H1 (cell line): ENCODE data around the gene ABCB11. TPM values are rescaled to one million over a fixed set of nuclear protein-coding genes. Genes with fewer than 3 reads are reported as not detected.

Experiments used
- CTCF ChIA-PET: fragments of 300-600 bp; sonication (Branson Sonifier 250); formaldehyde crosslinking; loops from one replicate; lab custom pipeline; 2021; ENCODE audit not compliant: partially characterized antibody; lab: Charles Lee
- POLR2A ChIA-PET: fragments of 300-600 bp; sonication (Branson Sonifier 250); formaldehyde crosslinking; loops from one replicate; lab custom pipeline; 2021; ENCODE audit warnings: inconsistent platforms; ENCODE audit not compliant: partially characterized antibody; lab: Charles Lee
- DNase-seq, 2 experiments: peaks; one replicate each; pipeline versions ENCODE4 v3.0.0 to v3.0.0-alpha.2; 2010 to 2022; ENCODE audit warnings: low spot score in 2 of 2, low read depth in 1 of 2, mixed read lengths in 1 of 2
- FAIRE-seq: peaks from 2 replicates; lab custom pipeline; 2011; peaks lifted over from hg19 to GRCh38; lab: Jason Lieb, UNC
- H2AFZ ChIP-seq: 2 replicates; pipeline ENCODE4 v1.8.1; 2012; ENCODE audit warnings: low read length, inconsistent platforms
- H2AK5ac ChIP-seq: 2 replicates; pipeline ENCODE4 v1.6.1; 2013; ENCODE audit warnings: low read depth, low read length
- H2BK120ac ChIP-seq: replicated peaks from 2 replicates; pipeline ENCODE3; 2013; ENCODE audit warnings: low read depth, low read length, inconsistent platforms
- H2BK12ac ChIP-seq: 2 replicates; pipeline ENCODE4 v1.6.1; 2013; ENCODE audit warnings: low read depth, low read length
- H2BK15ac ChIP-seq: 2 replicates; pipeline ENCODE4 v1.6.1; 2013; ENCODE audit warnings: low read length
- H2BK20ac ChIP-seq: 2 replicates; pipeline ENCODE4 v1.6.1; 2013; ENCODE audit warnings: low read length
- H2BK5ac ChIP-seq: 2 replicates; pipeline ENCODE4 v1.6.1; 2013; ENCODE audit warnings: low read depth, low read length
- H3K14ac ChIP-seq: 2 replicates; pipeline ENCODE4 v1.6.1; 2013; ENCODE audit warnings: inconsistent platforms; ENCODE audit not compliant: insufficient read length
- H3K18ac ChIP-seq: 2 replicates; pipeline ENCODE4 v1.6.1; 2013; ENCODE audit warnings: low read length; ENCODE audit errors: extremely low read depth
- H3K23ac ChIP-seq: 2 replicates; pipeline ENCODE4 v1.6.1; 2013; ENCODE audit warnings: inconsistent platforms; ENCODE audit not compliant: insufficient read length
- H3K23me2 ChIP-seq: 2 replicates; pipeline ENCODE4 v1.6.1; 2013; ENCODE audit warnings: low read depth, low read length
- H3K27ac ChIP-seq: 2 replicates; pipeline ENCODE4 v1.6.1; 2011; ENCODE audit warnings: low read depth, low read length, inconsistent platforms
- H3K27me3 ChIP-seq, 4 experiments: replicated peaks in 1 of 4; 1 replicate in 1 of 4; 2 replicates in 3 of 4; pipeline versions ENCODE4 v1.6.1 to v1.8.1; 2011 to 2013; ENCODE audit warnings: low read length in 3 of 4, mild to moderate bottlenecking in 3 of 4, inconsistent platforms in 2 of 4, mixed read lengths in 2 of 4, moderate library complexity in 1 of 4; ENCODE audit not compliant: control insufficient read depth in 3 of 4, insufficient read depth in 3 of 4; ENCODE audit errors: extremely low read depth in 1 of 4
- H3K36me3 ChIP-seq, 4 experiments: 2 replicates each; pipeline versions ENCODE4 v1.6.1 to v1.8.1; 2011 to 2013; ENCODE audit warnings: mild to moderate bottlenecking in 4 of 4, low read length in 3 of 4, moderate library complexity in 2 of 4, control low read depth in 1 of 4, inconsistent platforms in 1 of 4; ENCODE audit not compliant: insufficient read depth in 4 of 4, control insufficient read depth in 2 of 4
- H3K4ac ChIP-seq: replicated peaks from 2 replicates; pipeline ENCODE3; 2013; ENCODE audit warnings: low read length, low read depth, mixed read lengths, inconsistent platforms; ENCODE audit not compliant: insufficient read length
- H3K4me1 ChIP-seq, 4 experiments: replicated peaks in 1 of 4; 1 replicate in 1 of 4; 2 replicates in 3 of 4; pipeline versions ENCODE4 v1.6.1 to v1.8.1; 2011 to 2013; ENCODE audit warnings: low read length in 3 of 4, inconsistent platforms in 2 of 4, mixed read lengths in 1 of 4; ENCODE audit not compliant: insufficient read depth in 4 of 4, control insufficient read depth in 3 of 4
- H3K4me2 ChIP-seq, 2 experiments: 2 replicates each; pipeline versions ENCODE4 v1.6.1 to v1.8.1; 2011 to 2013; ENCODE audit warnings: low read depth in 2 of 2, low read length in 2 of 2, control low read depth in 1 of 2, inconsistent platforms in 1 of 2, mild to moderate bottlenecking in 1 of 2; ENCODE audit not compliant: insufficient read depth in 1 of 2
- H3K4me3 ChIP-seq, 4 experiments: fragments of 200-600, 300-600 bp in 1 of 4; sonication (generic), shearing (Covaris generic), sonication (Bioruptor Twin) in 1 of 4; 2 replicates each; pipeline versions ENCODE4 v1.5.1 to v1.8.1; 2011 to 2016; ENCODE audit warnings: low read length in 4 of 4, low read depth in 3 of 4, control low read depth in 2 of 4, inconsistent platforms in 2 of 4, mild to moderate bottlenecking in 2 of 4, mixed read lengths in 1 of 4, moderate library complexity in 1 of 4; ENCODE audit not compliant: insufficient read depth in 2 of 4; ENCODE audit errors: extremely low read depth in 1 of 4
- H3K56ac ChIP-seq: replicated peaks from 2 replicates; pipeline ENCODE3; 2013; ENCODE audit warnings: low read depth, mild to moderate bottlenecking, mixed read lengths, low read length, inconsistent platforms; ENCODE audit not compliant: insufficient read length
- H3K79me1 ChIP-seq: 2 replicates; pipeline ENCODE4 v1.6.1; 2013; ENCODE audit warnings: low read depth, low read length, control low read depth
- H3K79me2 ChIP-seq, 2 experiments: 2 replicates each; pipeline versions ENCODE4 v1.6.1 to v1.8.1; 2012 to 2013; ENCODE audit warnings: low read length in 2 of 2, mild to moderate bottlenecking in 2 of 2, inconsistent platforms in 1 of 2; ENCODE audit not compliant: insufficient read depth in 2 of 2, control insufficient read depth in 1 of 2
- H3K9ac ChIP-seq, 4 experiments: replicated peaks in 1 of 4; 1 replicate in 1 of 4; 2 replicates in 3 of 4; pipeline versions ENCODE4 v1.6.1 to v1.8.1; 2011 to 2013; ENCODE audit warnings: low read depth in 3 of 4, low read length in 3 of 4, control low read depth in 2 of 4, mild to moderate bottlenecking in 2 of 4, moderate library complexity in 2 of 4, inconsistent platforms in 1 of 4; ENCODE audit errors: extremely low read depth in 1 of 4
- H3K9me3 ChIP-seq, 2 experiments: 2 replicates each; pipeline versions ENCODE4 v1.6.1 to v1.8.1; 2012 to 2013; ENCODE audit warnings: mild to moderate bottlenecking in 2 of 2, moderate library complexity in 2 of 2, control low read depth in 1 of 2, inconsistent platforms in 1 of 2, low read depth in 1 of 2, low read length in 1 of 2, mixed read lengths in 1 of 2; ENCODE audit not compliant: insufficient read depth in 2 of 2
- H4K20me1 ChIP-seq, 2 experiments: replicated peaks in 1 of 2; 2 replicates each; pipeline versions ENCODE3 to v1.8.1; 2011 to 2013; ENCODE audit warnings: inconsistent platforms in 2 of 2, low read length in 2 of 2, mild to moderate bottlenecking in 1 of 2; ENCODE audit not compliant: insufficient read depth in 2 of 2, control insufficient read depth in 1 of 2
- H4K5ac ChIP-seq: 2 replicates; pipeline ENCODE4 v1.6.1; 2013; ENCODE audit warnings: low read length, low read depth, mixed read lengths, inconsistent platforms; ENCODE audit not compliant: insufficient read length
- H4K8ac ChIP-seq: 2 replicates; pipeline ENCODE4 v1.8.0; 2013; ENCODE audit warnings: mild to moderate bottlenecking, moderate library complexity, low read length, inconsistent platforms; ENCODE audit not compliant: insufficient read depth; ENCODE audit errors: extremely low read depth
- H4K91ac ChIP-seq: replicated peaks from 2 replicates; pipeline ENCODE3; 2013; ENCODE audit warnings: low read length, mixed read lengths, inconsistent platforms; ENCODE audit not compliant: insufficient read length
- CTBP2 ChIP-seq: IDR thresholded peaks from 2 replicates; pipeline ENCODE4 v1.7.0; 2011; ENCODE audit warnings: borderline replicate concordance, mild to moderate bottlenecking, moderate library complexity, mixed read lengths, low read length; ENCODE audit not compliant: insufficient read depth, insufficient read length
- EP300 ChIP-seq, 2 experiments: IDR thresholded peaks; 1 replicate in 1 of 2; 2 replicates in 1 of 2; pipeline ENCODE4 v1.6.1; 2011 to 2012; ENCODE audit warnings: low read depth in 2 of 2, low read length in 2 of 2, mild to moderate bottlenecking in 2 of 2, borderline replicate concordance in 1 of 2, inconsistent platforms in 1 of 2, moderate library complexity in 1 of 2
- JUND ChIP-seq: IDR thresholded peaks from 2 replicates; pipeline ENCODE4 v1.6.1; 2011; ENCODE audit warnings: mild to moderate bottlenecking, improper control_type of control experiment, low read length
- KDM1A ChIP-seq: fragments of 200-600, 300-600 bp; sonication (generic); IDR thresholded peaks from 2 replicates; pipeline ENCODE4 v1.7.1; 2016; ENCODE audit warnings: mild to moderate bottlenecking, low read length, borderline replicate concordance
- NANOG ChIP-seq: IDR thresholded peaks from 2 replicates; pipeline ENCODE4 v1.6.1; 2011; ENCODE audit warnings: low read length, low read depth, mild to moderate bottlenecking, inconsistent platforms; ENCODE audit not compliant: insufficient read depth, poor library complexity, severe bottlenecking
- NRF1 ChIP-seq: IDR thresholded peaks from 2 replicates; pipeline ENCODE4 v1.6.1; 2011; ENCODE audit warnings: mild to moderate bottlenecking, low read depth, low read length, improper control_type of control experiment
- POLR2AphosphoS5 ChIP-seq: IDR thresholded peaks from 2 replicates; pipeline ENCODE4 v1.6.1; 2011; ENCODE audit warnings: low read depth, low read length
- SAP30 ChIP-seq: fragments of 300-600 bp; sonication (generic); IDR thresholded peaks from 2 replicates; pipeline ENCODE4 v1.7.1; 2012; ENCODE audit warnings: low read length, moderate library complexity, mild to moderate bottlenecking, inconsistent platforms; ENCODE audit not compliant: insufficient read depth, insufficient replicate concordance
- SIN3A ChIP-seq, 2 experiments: IDR thresholded peaks in 1 of 2; conservative IDR thresholded peaks in 1 of 2; 2 replicates each; pipeline ENCODE4 v1.6.1; 2011 to 2012; ENCODE audit warnings: low read length in 2 of 2, improper control_type of control experiment in 1 of 2, low read depth in 1 of 2, mild to moderate bottlenecking in 1 of 2
- SIX5 ChIP-seq: IDR thresholded peaks from 2 replicates; pipeline ENCODE4 v1.6.1; 2011; ENCODE audit warnings: mild to moderate bottlenecking, low read depth, low read length
- SP1 ChIP-seq: IDR thresholded peaks from 2 replicates; pipeline ENCODE4 v1.6.1; 2011; ENCODE audit warnings: low read depth, low read length
- SP2 ChIP-seq: IDR thresholded peaks from 2 replicates; pipeline ENCODE4 v1.6.1; 2012; ENCODE audit warnings: mild to moderate bottlenecking, low read length, inconsistent platforms
- YY1 ChIP-seq: IDR thresholded peaks from 2 replicates; pipeline ENCODE4 v1.6.1; 2011; ENCODE audit warnings: low read depth, mild to moderate bottlenecking, low read length
- polyA plus RNA-seq, 7 experiments: library from polyadenylated mRNA; depleted of rRNA in 3 of 7; stranded (reverse) in 5 of 7; unstranded in 2 of 7; fragments of >200 nt in 5 of 7; fragments of 200-250 nt in 2 of 7; gene quantifications; 1 replicate in 5 of 7; 2 replicates in 1 of 7; 4 replicates in 1 of 7; pipeline versions ENCODE4 v1.2.1 to v1.2.3, GENCODE V29; 2011 to 2013; ENCODE audit warnings: missing spikeins in 2 of 7, mixed read lengths in 2 of 7
- total RNA-seq: library from RNA; stranded (reverse); fragmentation: NEBNext Ultra II Directional; extraction: Animal tissue kit (Norgen Biotek cat#: 25700); gene quantifications from 2 replicates; pipeline ENCODE4 v1.2.1, GENCODE V29; 2021
- TF ChIP-seq, protein P1 (sequence below): IDR thresholded peaks from 2 replicates; pipeline ENCODE4 v1.6.1; 2011; ENCODE audit warnings: low read length, improper control_type of control experiment

Gene ABCB11
- total and polyA plus RNA-seq, 2 of the 8 experiments (the other 6 are each of a cell fraction or from before 2014, with no cell fraction given) = not detected

DNA sequence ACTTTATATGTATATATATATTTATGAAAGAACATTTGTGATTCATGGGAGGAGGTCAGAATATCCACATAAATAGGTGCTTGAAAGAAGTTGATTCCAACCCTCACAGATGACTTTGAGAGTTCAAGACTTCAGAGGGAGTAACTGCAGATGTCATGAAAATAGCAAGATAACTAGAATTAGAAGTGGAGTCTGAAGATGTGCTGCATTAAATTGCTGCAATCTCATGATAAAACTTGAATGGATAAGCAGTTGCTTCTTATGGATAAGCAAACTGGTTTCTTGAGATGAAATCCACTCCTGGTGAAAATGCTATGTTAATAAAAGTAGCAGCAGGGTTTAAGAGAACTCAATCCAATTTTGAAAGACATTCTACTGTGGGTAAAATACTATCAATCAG is 89.8 kb downstream of the ABCB11 start:
- no peak overlapping the region for H3K4me3 ChIP-seq
- no peaks in the 10 kb centered on the region for H3K27me3 ChIP-seq
- H3K9ac ChIP-seq = no peak overlapping the region
- H3K36me3 ChIP-seq = no peaks in the 10 kb centered on the region
- no peak overlapping the region for H2BK12ac ChIP-seq
- CTCF ChIA-PET = interaction anchor here (2.0 kb wide), 1 partner anchor 20 kb away, joined by 6 read pairs; no protein-coding TSS in a partner anchor
- no peak overlapping the region for H3K23ac ChIP-seq
- no peak overlapping the region for H4K8ac ChIP-seq
- no peak overlapping the region for H2BK5ac ChIP-seq
- H3K9me3 ChIP-seq = no peaks in the 10 kb centered on the region
- no peak overlapping the region for H2BK15ac ChIP-seq
- H2AK5ac ChIP-seq = no peak overlapping the region
- POLR2A ChIA-PET = no interaction called here
- H3K18ac ChIP-seq = no peak overlapping the region
- no peak overlapping the region for H3K14ac ChIP-seq
- H3K79me1 ChIP-seq = no peaks in the 10 kb centered on the region
- no peaks in the 10 kb centered on the region for H3K4me1 ChIP-seq
- no peak overlapping the region for H2BK120ac ChIP-seq
- DNase-seq = no peak
- no peaks in the 10 kb centered on the region for H3K79me2 ChIP-seq
- H2BK20ac ChIP-seq = no peak overlapping the region
- no peak for FAIRE-seq
- no peak overlapping the region for H3K4me2 ChIP-seq
- no peak overlapping the region for H4K5ac ChIP-seq
- no peaks in the 10 kb centered on the region for H3K23me2 ChIP-seq
- no peak overlapping the region for H3K27ac ChIP-seq
- no peaks in the 10 kb centered on the region for H4K20me1 ChIP-seq
- no peak overlapping the region for H3K56ac ChIP-seq
- no peak overlapping the region for H3K4ac ChIP-seq
- no peak overlapping the region for H2AFZ ChIP-seq
- H4K91ac ChIP-seq = no peak overlapping the region
- TF ChIP-seq NRF1 = no peak
- no peak for TF ChIP-seq YY1
- TF ChIP-seq POLR2AphosphoS5 = no peak
- no peak for TF ChIP-seq JUND
- TF ChIP-seq SIX5 = no peak
- TF ChIP-seq SP1 = no peak
- no peak for TF ChIP-seq SIN3A (conservative IDR thresholded peaks at IDR 0.05 in 1 of 2, IDR thresholded peaks at IDR 0.05 in 1 of 2; ENCODE audit: low read depth in 1 of 2, low read length in 2 of 2)
- no peak for TF ChIP-seq EP300 (IDR thresholded peaks at IDR 0.05; ENCODE audit: borderline replicate concordance in 1 of 2, low read depth in 2 of 2, low read length in 2 of 2)
- TF ChIP-seq KDM1A = no peak
- TF ChIP-seq NANOG = no peak
- no peak for TF ChIP-seq SP2
- no peak for TF ChIP-seq CTBP2
- TF ChIP-seq, protein P1, sequence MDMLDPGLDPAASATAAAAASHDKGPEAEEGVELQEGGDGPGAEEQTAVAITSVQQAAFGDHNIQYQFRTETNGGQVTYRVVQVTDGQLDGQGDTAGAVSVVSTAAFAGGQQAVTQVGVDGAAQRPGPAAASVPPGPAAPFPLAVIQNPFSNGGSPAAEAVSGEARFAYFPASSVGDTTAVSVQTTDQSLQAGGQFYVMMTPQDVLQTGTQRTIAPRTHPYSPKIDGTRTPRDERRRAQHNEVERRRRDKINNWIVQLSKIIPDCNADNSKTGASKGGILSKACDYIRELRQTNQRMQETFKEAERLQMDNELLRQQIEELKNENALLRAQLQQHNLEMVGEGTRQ = no peak
- no peak for TF ChIP-seq SAP30
